Memory B cell (primary cell): ENCODE measurements around the gene LTB4R.
A peak's percentile ranks its signal among the peaks of the same experiment; 100 is the strongest.

Experiments
- ATAC-seq: fragments of 150-1000 bp; cut with Tn5 transposase; 2 replicates; pipeline ENCODE4 v1.10.0; 2021; ENCODE audit warnings: low read depth, mild to moderate bottlenecking, moderate library complexity
- DNase-seq, 2 donors: peaks; one replicate each; pipeline ENCODE4 v3.0.0; 2022; ENCODE audit warnings: low spot score in 2 of 2
- H3K27ac Mint-ChIP-seq: one replicate; pipeline ENCODE4 v1.8.0; 2022; ENCODE audit warnings: mild to moderate bottlenecking, moderate library complexity, mixed read lengths
- H3K27me3 Mint-ChIP-seq: one replicate; pipeline ENCODE4 v1.8.0; 2022; ENCODE audit warnings: mixed read lengths
- H3K36me3 Mint-ChIP-seq: one replicate; pipeline ENCODE4 v1.8.0; 2022; ENCODE audit warnings: mild to moderate bottlenecking, mixed read lengths
- H3K4me1 Mint-ChIP-seq: one replicate; pipeline ENCODE4 v1.8.0; 2022; ENCODE audit warnings: mixed read lengths
- H3K4me3 Mint-ChIP-seq: one replicate; pipeline ENCODE4 v1.8.0; 2022; ENCODE audit warnings: mild to moderate bottlenecking, moderate library complexity, mixed read lengths
- H3K9me3 Mint-ChIP-seq: one replicate; pipeline ENCODE4 v1.8.0; 2022; ENCODE audit warnings: mixed read lengths

LTB4R gene

GRCh38 chr14:24310646-24311604 is at the start of gene LTB4R:
Gene LTB4R, plus strand, starts transcription at chr14:24311502. Its CDS starts 4,150 bp downstream, at chr14:24315652.
- Mint-ChIP-seq H3K27ac (peak within 1 kb of the TSS; percentile 87), H3K27me3 (no peaks in the 10 kb centered on the region), H3K36me3 (peaks cover 12% of the 10 kb centered on the region), H3K9me3 (no peaks in the 10 kb centered on the region), H3K4me3 (peak within 1 kb of the TSS; percentile 80), H3K4me1 (peaks cover 48% of the 10 kb centered on the region)
- DNase-seq (peak; percentile 73 to 74), ATAC-seq (peak; percentile 77)

GRCh38 chr14:24261969-24262327 is 49.4 kb upstream of the LTB4R start:
- Mint-ChIP-seq H3K36me3 (peaks cover 11% of the 10 kb centered on the region), H3K9me3 (no peaks in the 10 kb centered on the region), H3K4me1 (peaks cover under 1% of the 10 kb centered on the region), H3K27ac (no peak overlapping the region), H3K4me3 (no peak overlapping the region), H3K27me3 (no peaks in the 10 kb centered on the region)
- no peak for ATAC-seq
- no peak for DNase-seq

GRCh38 chr14:24262821-24263733 is 48.2 kb upstream of the LTB4R start, which contains the start of gene TGM1:
Gene TGM1, minus strand, starts transcription at chr14:24263177. Its CDS starts 825 bp downstream, at chr14:24262352.
- peaks cover 6% of the 10 kb centered on the region for H3K4me1 Mint-ChIP-seq
- no peaks in the 10 kb centered on the region for H3K27me3 Mint-ChIP-seq
- DNase-seq (no peak), ATAC-seq (no peak)
- peaks cover 13% of the 10 kb centered on the region for H3K36me3 Mint-ChIP-seq
- H3K4me3 Mint-ChIP-seq, result no peak within 1 kb of the TSS
- no peak within 1 kb of the TSS for H3K27ac Mint-ChIP-seq
- H3K9me3 Mint-ChIP-seq, result no peaks in the 10 kb centered on the region

- no peak for ATAC-seq
- no peak overlapping the region for H3K27ac Mint-ChIP-seq
- H3K27me3 Mint-ChIP-seq, result no peaks in the 10 kb centered on the region
Observed at GRCh38 chr14:24263848-24264247, 47.5 kb upstream of the LTB4R start.

GRCh38 chr14:24264298-24264697 is 47.0 kb upstream of the LTB4R start:
- H3K4me1 Mint-ChIP-seq, result peaks cover 6% of the 10 kb centered on the region
- peaks cover 16% of the 10 kb centered on the region for H3K36me3 Mint-ChIP-seq
- no peaks in the 10 kb centered on the region for H3K9me3 Mint-ChIP-seq
- H3K27me3 Mint-ChIP-seq, result no peaks in the 10 kb centered on the region
- no peak overlapping the region for H3K27ac Mint-ChIP-seq
- ATAC-seq (no peak), DNase-seq (no peak)
- no peak overlapping the region for H3K4me3 Mint-ChIP-seq

More at GRCh38 chr14:24263848-24264247, 47.5 kb upstream of the LTB4R start:
- H3K36me3 Mint-ChIP-seq, result peaks cover 16% of the 10 kb centered on the region
- H3K4me3 Mint-ChIP-seq, result no peak overlapping the region
- no peak for DNase-seq
- H3K4me1 Mint-ChIP-seq, result peaks cover 6% of the 10 kb centered on the region
- H3K9me3 Mint-ChIP-seq, result no peaks in the 10 kb centered on the region

GRCh38 chr14:24266344-24267244 is 44.7 kb upstream of the LTB4R start:
- Mint-ChIP-seq H3K36me3 (peaks cover 18% of the 10 kb centered on the region), H3K4me3 (no peak overlapping the region), H3K9me3 (no peaks in the 10 kb centered on the region), H3K27ac (peak overlapping the region; percentile 41), H3K4me1 (peaks cover 12% of the 10 kb centered on the region), H3K27me3 (no peaks in the 10 kb centered on the region)
- DNase-seq (no peak), ATAC-seq (no peak)

GRCh38 chr14:24267516-24267915 is 43.8 kb upstream of the LTB4R start:
- Mint-ChIP-seq H3K27ac (peak overlapping the region; percentile 41), H3K4me1 (peaks cover 19% of the 10 kb centered on the region), H3K27me3 (no peaks in the 10 kb centered on the region), H3K4me3 (no peak overlapping the region), H3K9me3 (no peaks in the 10 kb centered on the region), H3K36me3 (peaks cover 18% of the 10 kb centered on the region)
- DNase-seq (no peak), ATAC-seq (no peak)

GRCh38 chr14:24268225-24268624 is 43.1 kb upstream of the LTB4R start:
- H3K4me3 Mint-ChIP-seq, result no peak overlapping the region

GRCh38 chr14:24269368-24269767 is 41.9 kb upstream of the LTB4R start:
- no peak for ATAC-seq
- H3K36me3 Mint-ChIP-seq, result peaks cover 18% of the 10 kb centered on the region
- H3K4me1 Mint-ChIP-seq, result peaks cover 31% of the 10 kb centered on the region
- DNase-seq, result no peak
- no peaks in the 10 kb centered on the region for H3K27me3 Mint-ChIP-seq
- no peaks in the 10 kb centered on the region for H3K9me3 Mint-ChIP-seq
- peak overlapping the region; percentile 49 for H3K4me3 Mint-ChIP-seq
- no peak overlapping the region for H3K27ac Mint-ChIP-seq

More at GRCh38 chr14:24268225-24268624, 43.1 kb upstream of the LTB4R start:
- ATAC-seq (no peak), DNase-seq (no peak)
- peaks cover 24% of the 10 kb centered on the region for H3K4me1 Mint-ChIP-seq
- H3K27me3 Mint-ChIP-seq, result no peaks in the 10 kb centered on the region
- no peak overlapping the region for H3K27ac Mint-ChIP-seq
- no peaks in the 10 kb centered on the region for H3K9me3 Mint-ChIP-seq
- peaks cover 18% of the 10 kb centered on the region for H3K36me3 Mint-ChIP-seq

GRCh38 chr14:24269910-24270536 is 41.3 kb upstream of the LTB4R start:
- H3K4me3 Mint-ChIP-seq, result peak overlapping the region; percentile 90

GRCh38 chr14:24270537-24271133 is 40.7 kb upstream of the LTB4R start:
- H3K27ac Mint-ChIP-seq, result peak overlapping the region; percentile 99
- H3K4me3 Mint-ChIP-seq, result peak overlapping the region; percentile 90
- no peak for ATAC-seq
- H3K9me3 Mint-ChIP-seq, result no peaks in the 10 kb centered on the region
- peaks cover 31% of the 10 kb centered on the region for H3K4me1 Mint-ChIP-seq
- H3K27me3 Mint-ChIP-seq, result no peaks in the 10 kb centered on the region
- DNase-seq, result no peak
- H3K36me3 Mint-ChIP-seq, result peaks cover 18% of the 10 kb centered on the region

More at GRCh38 chr14:24269910-24270536, 41.3 kb upstream of the LTB4R start:
- ATAC-seq (no peak), DNase-seq (no peak)
- Mint-ChIP-seq H3K36me3 (peaks cover 18% of the 10 kb centered on the region), H3K27me3 (no peaks in the 10 kb centered on the region), H3K27ac (no peak overlapping the region), H3K9me3 (no peaks in the 10 kb centered on the region), H3K4me1 (peaks cover 31% of the 10 kb centered on the region)

GRCh38 chr14:24271134-24271833 is 40.0 kb upstream of the LTB4R start, which contains the start of gene RABGGTA:
Gene RABGGTA, minus strand, starts transcription at chr14:24271597. Its CDS starts 482 bp downstream, at chr14:24271115.
- Mint-ChIP-seq H3K27me3 (no peaks in the 10 kb centered on the region), H3K4me1 (peaks cover 31% of the 10 kb centered on the region), H3K4me3 (peak within 1 kb of the TSS; percentile 90), H3K27ac (peak within 1 kb of the TSS; percentile 99), H3K36me3 (peaks cover 16% of the 10 kb centered on the region), H3K9me3 (no peaks in the 10 kb centered on the region)
- ATAC-seq, result peak; percentile 78
- peak; percentile 96 for DNase-seq
